Activated CD4-positive, alpha-beta T cell treated with anti-CD3 and anti-CD28 coated beads, Interleukin-2, amount 10 ng/mL, durations not matched to agents 7 days and 5 days (primary cell): ENCODE data around the gene LRBA. TPM values are rescaled to one million over a fixed set of nuclear protein-coding genes. Genes with fewer than 3 reads are reported as not detected.

ENCODE experiments used
- CTCF ChIA-PET: fragments of 350-600 bp; sonication (Branson Sonifier 250); formaldehyde crosslinking; loops from one replicate; lab custom pipeline; 2021; ENCODE audit warnings: antibody characterized with exemption; lab: Charles Lee
- POLR2A ChIA-PET: fragments of 350-600 bp; sonication (Branson Sonifier 250); formaldehyde crosslinking; loops from one replicate; lab custom pipeline; 2021; ENCODE audit warnings: antibody characterized with exemption; lab: Charles Lee
- DNase-seq: peaks from one replicate; pipeline ENCODE4 v3.0.0-alpha.2; 2020
- H3K27ac Mint-ChIP-seq: one replicate; pipeline ENCODE4 v1.8.0; 2021; ENCODE audit warnings: mild to moderate bottlenecking, moderate library complexity, mixed read lengths
- H3K27me3 Mint-ChIP-seq: one replicate; pipeline ENCODE4 v1.8.0; 2021; ENCODE audit warnings: mixed read lengths
- H3K36me3 Mint-ChIP-seq: one replicate; pipeline ENCODE4 v1.8.0; 2021; ENCODE audit warnings: low read depth, mixed read lengths
- H3K4me1 Mint-ChIP-seq: one replicate; pipeline ENCODE4 v1.8.0; 2021; ENCODE audit warnings: mixed read lengths
- H3K4me3 Mint-ChIP-seq: one replicate; pipeline ENCODE4 v1.8.0; 2021; ENCODE audit warnings: mild to moderate bottlenecking, moderate library complexity, mixed read lengths
- H3K9me3 Mint-ChIP-seq: one replicate; pipeline ENCODE4 v1.8.0; 2021; ENCODE audit warnings: mixed read lengths
- total RNA-seq, 2 experiments: library from RNA; stranded (reverse); gene quantifications; one replicate each; pipeline ENCODE4 v1.2.3, GENCODE V29; 2021

LRBA gene
- total RNA-seq, 2 experiments from 2014 or later = 44.7 to 49.6 TPM

- Mint-ChIP-seq H3K9me3 (no peaks in the 10 kb centered on the region), H3K36me3 (no peaks in the 10 kb centered on the region), H3K4me3 (no peak overlapping the region), H3K27me3 (no peaks in the 10 kb centered on the region), H3K27ac (no peak overlapping the region), H3K4me1 (no peaks in the 10 kb centered on the region)
- ChIA-PET CTCF (no interaction called here), POLR2A (no interaction called here)
- no peak for DNase-seq
Observed at GRCh38 chr4:150332961-150333360, 682.1 kb downstream of the LRBA start.

GRCh38 chr4:150332086-150332485 lies 683.0 kb downstream of the LRBA start:
- Mint-ChIP-seq H3K27ac (no peak overlapping the region), H3K4me1 (no peaks in the 10 kb centered on the region), H3K36me3 (no peaks in the 10 kb centered on the region), H3K9me3 (no peaks in the 10 kb centered on the region), H3K4me3 (no peak overlapping the region), H3K27me3 (no peaks in the 10 kb centered on the region)
- ChIA-PET CTCF (no interaction called here), POLR2A (no interaction called here)
- DNase-seq = no peak

- Mint-ChIP-seq H3K9me3 (no peaks in the 10 kb centered on the region), H3K4me1 (no peaks in the 10 kb centered on the region), H3K36me3 (peaks cover 4% of the 10 kb centered on the region), H3K27ac (no peak overlapping the region), H3K27me3 (no peaks in the 10 kb centered on the region), H3K4me3 (no peak overlapping the region)
- POLR2A ChIA-PET = no interaction called here
- CTCF ChIA-PET = interaction anchor here (0.7 kb wide), 1 partner anchor 82 kb away, joined by 3 read pairs; no protein-coding TSS in a partner anchor
- DNase-seq = no peak
Observed at GRCh38 chr4:150329373-150329772, 685.7 kb downstream of the LRBA start.

- Mint-ChIP-seq H3K4me1 (no peaks in the 10 kb centered on the region), H3K27ac (no peak overlapping the region), H3K9me3 (no peaks in the 10 kb centered on the region), H3K4me3 (no peak overlapping the region), H3K36me3 (peaks cover 4% of the 10 kb centered on the region), H3K27me3 (no peaks in the 10 kb centered on the region)
- ChIA-PET CTCF (no interaction called here), POLR2A (no interaction called here)
- DNase-seq = no peak
Observed at GRCh38 chr4:150328496-150328895, 686.6 kb downstream of the LRBA start.

GRCh38 chr4:150327262-150327780 lies 687.8 kb downstream of the LRBA start:
- Mint-ChIP-seq H3K27ac (no peak overlapping the region), H3K9me3 (no peaks in the 10 kb centered on the region), H3K27me3 (no peaks in the 10 kb centered on the region), H3K4me3 (no peak overlapping the region), H3K4me1 (no peaks in the 10 kb centered on the region), H3K36me3 (peaks cover 4% of the 10 kb centered on the region)
- DNase-seq = no peak
- ChIA-PET CTCF (interaction anchor here (1.0 kb wide), 1 partner anchor 16 kb away, joined by 3 read pairs; no protein-coding TSS in a partner anchor), POLR2A (no interaction called here)

GRCh38 chr4:150325872-150326271 lies 689.2 kb downstream of the LRBA start:
- no peaks in the 10 kb centered on the region for H3K4me1 Mint-ChIP-seq
- POLR2A ChIA-PET = no interaction called here
- H3K4me3 Mint-ChIP-seq = no peak overlapping the region
- H3K27ac Mint-ChIP-seq = no peak overlapping the region
- CTCF ChIA-PET = interaction anchor here (0.6 kb wide), 1 partner anchor 655 kb away, joined by 3 read pairs; no protein-coding TSS in a partner anchor
- no peak for DNase-seq
- H3K36me3 Mint-ChIP-seq = peaks cover 4% of the 10 kb centered on the region
- H3K9me3 Mint-ChIP-seq = no peaks in the 10 kb centered on the region
- H3K27me3 Mint-ChIP-seq = no peaks in the 10 kb centered on the region

GRCh38 chr4:150323406-150324325 lies 691.4 kb downstream of the LRBA start:
- Mint-ChIP-seq H3K27me3 (no peaks in the 10 kb centered on the region), H3K27ac (no peak overlapping the region), H3K4me3 (no peak overlapping the region), H3K36me3 (peaks cover 7% of the 10 kb centered on the region), H3K9me3 (no peaks in the 10 kb centered on the region), H3K4me1 (no peaks in the 10 kb centered on the region)
- ChIA-PET CTCF (interaction anchor here (1.5 kb wide), 1 partner anchor 14 kb away, joined by 4 read pairs; no protein-coding TSS in a partner anchor), POLR2A (no interaction called here)
- no peak for DNase-seq

- Mint-ChIP-seq H3K27me3 (no peaks in the 10 kb centered on the region), H3K36me3 (peaks cover 7% of the 10 kb centered on the region), H3K4me1 (no peaks in the 10 kb centered on the region), H3K4me3 (no peak overlapping the region), H3K27ac (no peak overlapping the region), H3K9me3 (no peaks in the 10 kb centered on the region)
- POLR2A ChIA-PET = no interaction called here
- CTCF ChIA-PET = interaction anchor here (1.5 kb wide), 1 partner anchor 13 kb away, joined by 4 read pairs; no protein-coding TSS in a partner anchor
- no peak for DNase-seq
Observed at GRCh38 chr4:150322646-150323045, 692.4 kb downstream of the LRBA start.

- Mint-ChIP-seq H3K27me3 (no peaks in the 10 kb centered on the region), H3K9me3 (no peaks in the 10 kb centered on the region), H3K4me3 (no peak overlapping the region), H3K4me1 (no peaks in the 10 kb centered on the region), H3K36me3 (peaks cover 12% of the 10 kb centered on the region), H3K27ac (no peak overlapping the region)
- POLR2A ChIA-PET = no interaction called here
- DNase-seq = no peak
- CTCF ChIA-PET = no interaction called here
Observed at GRCh38 chr4:150321113-150321512, 694.0 kb downstream of the LRBA start.

- no peaks in the 10 kb centered on the region for H3K4me1 Mint-ChIP-seq
- ChIA-PET CTCF (no interaction called here), POLR2A (no interaction called here)
- DNase-seq = no peak
- H3K9me3 Mint-ChIP-seq = no peaks in the 10 kb centered on the region
- H3K4me3 Mint-ChIP-seq = no peak overlapping the region
- H3K27ac Mint-ChIP-seq = no peak overlapping the region
- H3K36me3 Mint-ChIP-seq = peaks cover 12% of the 10 kb centered on the region
- no peaks in the 10 kb centered on the region for H3K27me3 Mint-ChIP-seq
Observed at GRCh38 chr4:150318971-150319370, 696.1 kb downstream of the LRBA start.

- Mint-ChIP-seq H3K36me3 (peaks cover 12% of the 10 kb centered on the region), H3K27ac (no peak overlapping the region), H3K4me3 (no peak overlapping the region), H3K27me3 (no peaks in the 10 kb centered on the region), H3K4me1 (no peaks in the 10 kb centered on the region), H3K9me3 (no peaks in the 10 kb centered on the region)
- no peak for DNase-seq
- CTCF ChIA-PET = no interaction called here
- POLR2A ChIA-PET = no interaction called here
Observed at GRCh38 chr4:150318527-150318926, 696.6 kb downstream of the LRBA start.

- ChIA-PET POLR2A (no interaction called here), CTCF (no interaction called here)
Observed at GRCh38 chr4:150316332-150317205, 698.5 kb downstream of the LRBA start.

More at GRCh38 chr4:150316332-150317205, 698.5 kb downstream of the LRBA start:
- peaks cover 14% of the 10 kb centered on the region for H3K36me3 Mint-ChIP-seq
- DNase-seq = no peak
- H3K27ac Mint-ChIP-seq = no peak overlapping the region
- H3K27me3 Mint-ChIP-seq = no peaks in the 10 kb centered on the region
- H3K4me3 Mint-ChIP-seq = no peak overlapping the region
- H3K4me1 Mint-ChIP-seq = no peaks in the 10 kb centered on the region
- H3K9me3 Mint-ChIP-seq = no peaks in the 10 kb centered on the region
